ENCODE data around the gene GNA12.

GNA12 gene

GRCh38 chr7:2844153-2845033, at the start of gene GNA12:
TSS of gene GNA12 (minus strand) at chr7:2844308. CDS start at chr7:2844161, 147 bp downstream.
- peak; percentile 81 to 93 for DNase-seq

GRCh38 chr7:2893411-2893861, 49.3 kb upstream of the GNA12 start:
- DNase-seq: no peak

GRCh38 chr7:2892549-2892948, 48.4 kb upstream of the GNA12 start:
- DNase-seq: no peak

- DNase-seq: no peak
These were observed 43.7 kb upstream of the GNA12 start for GRCh38 chr7:2887816-2888215.

- DNase-seq: peak; percentile 24 to 44
These were observed 42.8 kb upstream of the GNA12 start for GRCh38 chr7:2886900-2887299.

- DNase-seq: no peak
These were observed 42.3 kb upstream of the GNA12 start for GRCh38 chr7:2886391-2886790.

GRCh38 chr7:2884161-2884560, 40.1 kb upstream of the GNA12 start:
- no peak for DNase-seq

GRCh38 chr7:2883101-2883500, 39.0 kb upstream of the GNA12 start:
- no peak for DNase-seq

GRCh38 chr7:2882111-2882510, 38.0 kb upstream of the GNA12 start:
- DNase-seq: no peak

GRCh38 chr7:2880874-2881533, 36.9 kb upstream of the GNA12 start:
- DNase-seq: no peak

GRCh38 chr7:2880051-2880450, 35.9 kb upstream of the GNA12 start:
- no peak for DNase-seq

GRCh38 chr7:2879354-2879753, 35.2 kb upstream of the GNA12 start:
- no peak for DNase-seq

- no peak for DNase-seq
These were observed 34.2 kb upstream of the GNA12 start for GRCh38 chr7:2878306-2878705.

- no peak for DNase-seq
These were observed 32.1 kb upstream of the GNA12 start for GRCh38 chr7:2876031-2876731.

GRCh38 chr7:2873686-2874551, 29.8 kb upstream of the GNA12 start:
- DNase-seq: no peak

GRCh38 chr7:2873146-2873545, 29.0 kb upstream of the GNA12 start:
- no peak for DNase-seq

- no peak for DNase-seq
These were observed 28.3 kb upstream of the GNA12 start for GRCh38 chr7:2872296-2872874.

GRCh38 chr7:2870471-2870931, 26.4 kb upstream of the GNA12 start:
- peak; percentile 6 to 13 for DNase-seq

GRCh38 chr7:2869981-2870380, 25.9 kb upstream of the GNA12 start:
- no peak for DNase-seq

- DNase-seq: no peak
These were observed 22.5 kb upstream of the GNA12 start for GRCh38 chr7:2866601-2867000.

GRCh38 chr7:2864999-2865670, 21.0 kb upstream of the GNA12 start:
- DNase-seq: peak; percentile 39 to 40
